Gastroesophageal sphincter (tissue), 4 donors: ENCODE measurements around the gene FOCAD. TPM values are rescaled to one million over a fixed set of nuclear protein-coding genes. Genes with fewer than 3 reads are reported as not detected.

Experiments used
- ATAC-seq: fragments of 150-250 bp; one replicate; pipeline ENCODE4 v1.9.1; 2016; ENCODE audit warnings: mild to moderate bottlenecking, moderate library complexity
- H3K27ac ChIP-seq, 4 donors: fragments of 200-600 bp; sonication (generic) in 3 of 4; 1 replicate in 3 of 4; 2 replicates in 1 of 4; pipeline ENCODE4 v1.5.1; 2016 to 2019
- H3K27me3 ChIP-seq: fragments of 200-600 bp; sonication (generic); one replicate; pipeline ENCODE4 v1.5.1; 2019
- H3K36me3 ChIP-seq, 2 donors: fragments of 200-600 bp; sonication (generic); one replicate each; pipeline ENCODE4 v1.5.1; 2019; ENCODE audit warnings: control low read depth in 1 of 2
- H3K4me1 ChIP-seq, 3 donors: fragments of 200-600 bp; sonication (generic); 1 replicate in 2 of 3; 2 replicates in 1 of 3; pipeline ENCODE4 v1.5.1; 2016 to 2019; ENCODE audit warnings: control low read depth in 2 of 3
- H3K4me3 ChIP-seq, 2 donors: fragments of 200-600 bp; sonication (generic); one replicate each; pipeline ENCODE4 v1.5.1; 2019; ENCODE audit warnings: mild to moderate bottlenecking in 1 of 2, moderate library complexity in 1 of 2
- H3K9me3 ChIP-seq, 3 donors: fragments of 200-600 bp; sonication (generic); one replicate each; pipeline ENCODE4 v1.5.1; 2017 to 2019; ENCODE audit warnings: control low read depth in 2 of 3
- CTCF ChIP-seq, 4 experiments: fragments of 200-600 bp in 2 of 4; fragments of 450-650 bp in 2 of 4; sonication (generic) in 1 of 4; IDR thresholded peaks; one replicate each; pipeline ENCODE4 v1.5.1; 2017 to 2019; ENCODE audit warnings: antibody characterized with exemption in 4 of 4, mild to moderate bottlenecking in 2 of 4, moderate library complexity in 2 of 4
- EP300 ChIP-seq: sonication (generic); formaldehyde crosslinking; IDR thresholded peaks from one replicate; pipeline ENCODE4 v1.6.1; 2017; ENCODE audit warnings: antibody characterized with exemption, mild to moderate bottlenecking
- POLR2A ChIP-seq, 2 donors: fragments of 450-650 bp; IDR thresholded peaks; one replicate each; pipeline ENCODE4 v1.6.1; 2017; ENCODE audit warnings: antibody characterized with exemption in 2 of 2, mild to moderate bottlenecking in 2 of 2, moderate library complexity in 1 of 2
- POLR2AphosphoS5 ChIP-seq: sonication (generic); formaldehyde crosslinking; IDR thresholded peaks from one replicate; pipeline ENCODE4 v1.6.1; 2017; ENCODE audit warnings: antibody characterized with exemption
- WGBS, 2 donors: methylation state at CpG; one replicate each; pipeline ENCODE4 v1.1.5; 2018; ENCODE audit warnings: low coverage in 1 of 2; 5-methylcytosine and 5-hydroxymethylcytosine counted together
- total RNA-seq, 4 donors: library from RNA; depleted of rRNA; stranded (reverse); fragments of >200 nt; gene quantifications; one replicate each; pipeline ENCODE4 v1.1.0, GENCODE V29; 2016

The FOCAD gene
- total RNA-seq, 4 donors from 2014 or later, result 23.0 to 35.9 (median 30.4) TPM

GRCh38 chr9:20749496-20750198 is 65.6 kb downstream of the FOCAD start:
- H3K27ac ChIP-seq, result no peak overlapping the region
- H3K27me3 ChIP-seq, result no peaks in the 10 kb centered on the region
- H3K9me3 ChIP-seq, result no peaks in the 10 kb centered on the region
- no peak for TF ChIP-seq EP300
- TF ChIP-seq POLR2A (IDR thresholded peaks at IDR 0.05), result no peak
- TF ChIP-seq POLR2AphosphoS5, result no peak
- no peak for TF ChIP-seq CTCF (IDR thresholded peaks at IDR 0.05)
- WGBS, 2 donors, result 75 to 82% methylated on average over 1 of the region's 1 CpG
- H3K4me1 ChIP-seq, result peaks cover 0 to 12% (median 0%) of the 10 kb centered on the region in 3 donors
- ATAC-seq, result no peak
- no peak overlapping the region for H3K4me3 ChIP-seq
- H3K36me3 ChIP-seq, result no peaks in the 10 kb centered on the region

DNA sequence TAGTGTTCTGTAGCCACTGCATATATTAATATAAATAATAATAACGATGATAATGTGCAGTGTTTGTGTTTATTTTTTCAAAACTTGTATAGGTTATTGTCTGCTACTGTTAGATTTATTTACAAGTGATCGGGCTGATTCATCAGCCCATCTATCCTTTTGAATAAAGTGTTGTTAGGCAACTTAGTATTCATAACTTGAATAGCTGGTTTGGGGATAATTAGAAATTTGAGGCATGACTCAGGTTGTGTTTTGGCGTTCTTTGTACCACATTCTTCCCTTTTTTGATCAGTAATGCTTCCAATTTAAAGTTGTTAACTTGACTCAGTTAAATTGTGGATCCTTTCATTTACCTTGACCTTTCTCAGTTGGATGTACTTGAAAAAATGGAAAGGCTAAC is 69.7 kb downstream of the FOCAD start:
- H3K4me1 ChIP-seq, result peaks cover 0 to 12% (median 0%) of the 10 kb centered on the region in 3 donors
- no peak overlapping the region for H3K4me3 ChIP-seq
- no peaks in the 10 kb centered on the region for H3K27me3 ChIP-seq
- peaks cover 0 to 13% of the 10 kb centered on the region in 2 donors for H3K36me3 ChIP-seq
- TF ChIP-seq EP300 (no peak), CTCF (IDR thresholded peaks at IDR 0.05) (no peak), POLR2AphosphoS5 (no peak), POLR2A (IDR thresholded peaks at IDR 0.05) (no peak)
- no peak for ATAC-seq
- WGBS, 2 donors, result 94 to 100% methylated on average over 2 to 3 of the region's 3 CpGs
- no peaks in the 10 kb centered on the region for H3K9me3 ChIP-seq
- H3K27ac ChIP-seq, result no peak overlapping the region

DNA sequence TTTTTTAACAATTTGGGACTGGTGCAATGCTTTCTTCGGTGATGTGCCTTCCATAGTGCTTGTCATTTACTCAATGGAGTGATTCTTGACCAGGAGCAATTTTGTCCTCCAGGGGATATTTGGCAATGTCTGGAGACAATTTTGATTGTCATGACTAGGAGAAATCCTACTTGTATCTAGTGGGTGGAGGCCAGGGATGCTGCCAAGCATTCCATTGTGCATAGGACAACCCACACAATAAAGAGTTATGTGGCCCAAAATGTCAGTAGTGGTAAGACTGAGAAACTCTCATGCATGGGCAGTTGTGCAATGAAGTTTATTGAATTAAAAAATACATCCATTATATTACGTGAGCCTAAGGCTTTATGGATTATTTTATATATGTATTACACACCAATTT is 70.5 kb downstream of the FOCAD start:
- H3K36me3 ChIP-seq, result peaks cover 0 to 13% of the 10 kb centered on the region in 2 donors
- no peak for ATAC-seq
- H3K9me3 ChIP-seq, result no peaks in the 10 kb centered on the region
- H3K4me1 ChIP-seq, result peaks cover 0 to 12% (median 0%) of the 10 kb centered on the region in 3 donors
- WGBS, 2 donors, result 95 to 100% methylated on average over 1 to 2 of the region's 2 CpGs
- TF ChIP-seq POLR2AphosphoS5 (no peak), POLR2A (IDR thresholded peaks at IDR 0.05) (no peak), EP300 (no peak), CTCF (IDR thresholded peaks at IDR 0.05) (no peak)
- H3K27ac ChIP-seq, result no peak overlapping the region
- no peak overlapping the region for H3K4me3 ChIP-seq
- no peaks in the 10 kb centered on the region for H3K27me3 ChIP-seq

DNA sequence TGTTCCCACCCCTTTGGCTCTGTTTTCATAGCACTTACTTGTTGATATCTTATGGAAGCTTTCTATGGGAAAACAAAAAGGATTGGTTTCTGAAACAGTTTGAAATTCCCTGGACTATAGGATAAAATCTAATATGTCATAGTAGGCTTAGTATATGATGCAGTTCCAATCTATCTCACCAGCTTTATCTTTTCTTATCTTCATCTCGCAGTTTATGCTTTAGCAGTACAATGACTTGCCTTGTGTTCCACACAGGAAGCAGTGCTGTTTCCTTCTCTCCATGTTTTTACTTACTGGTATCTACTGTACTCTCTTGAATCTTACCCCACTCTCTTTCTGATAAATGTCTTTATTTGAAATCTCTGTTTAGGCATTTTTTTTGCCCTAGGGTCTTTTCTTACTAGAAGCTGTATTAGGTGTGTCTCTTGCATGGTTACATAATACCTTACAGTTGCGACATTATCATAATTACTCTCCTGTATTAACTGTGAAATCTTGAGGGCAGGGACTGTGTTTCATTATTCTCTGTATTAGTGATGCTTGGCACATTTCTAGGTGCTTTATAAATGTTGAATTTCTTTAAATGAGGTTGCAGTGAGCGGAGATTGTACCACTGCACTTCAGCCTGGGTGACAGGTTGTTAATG is 76.3 kb downstream of the FOCAD start:
- H3K4me3 ChIP-seq, result no peak overlapping the region
- H3K4me1 ChIP-seq, result no peaks in the 10 kb centered on the region
- H3K36me3 ChIP-seq, result peaks cover 0 to 22% of the 10 kb centered on the region in 2 donors
- TF ChIP-seq POLR2AphosphoS5, result no peak
- no peak for TF ChIP-seq EP300
- TF ChIP-seq POLR2A (IDR thresholded peaks at IDR 0.05), result no peak
- no peak for TF ChIP-seq CTCF (IDR thresholded peaks at IDR 0.05)
- H3K9me3 ChIP-seq, result no peaks in the 10 kb centered on the region
- no peak for ATAC-seq
- H3K27me3 ChIP-seq, result no peaks in the 10 kb centered on the region
- 92 to 93% methylated on average over 2 to 3 of the region's 3 CpGs for WGBS, 2 donors
- H3K27ac ChIP-seq, result no peak overlapping the region

DNA sequence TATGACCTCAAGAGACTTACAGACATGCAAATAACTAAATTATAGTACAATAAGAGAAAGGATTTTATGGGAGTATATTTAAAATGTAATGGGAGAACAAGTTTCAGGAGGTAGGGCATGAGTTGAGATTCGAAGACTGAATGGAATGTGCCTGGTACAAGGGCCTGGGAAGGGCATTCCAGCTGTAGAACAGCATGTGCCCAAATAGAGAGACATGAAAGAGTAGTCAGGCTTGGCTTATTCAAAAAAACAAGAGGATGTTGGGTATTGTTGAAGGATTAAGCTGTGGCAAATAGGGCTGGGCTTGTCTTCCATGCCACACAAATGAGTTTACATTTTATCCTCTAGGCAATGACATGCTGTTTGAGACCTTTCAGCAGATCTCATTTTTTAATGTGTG is 86.9 kb downstream of the FOCAD start:
- 91 to 100% methylated on average over 1 of the region's 1 CpG for WGBS, 2 donors
- no peak for ATAC-seq
- H3K27me3 ChIP-seq, result no peaks in the 10 kb centered on the region

More for the DNA sequence above, 86.9 kb downstream of the FOCAD start:
- H3K27ac ChIP-seq, result no peak overlapping the region
- TF ChIP-seq POLR2A (IDR thresholded peaks at IDR 0.05), result no peak
- no peak for TF ChIP-seq EP300
- TF ChIP-seq CTCF (IDR thresholded peaks at IDR 0.05), result no peak
- TF ChIP-seq POLR2AphosphoS5, result no peak
- no peaks in the 10 kb centered on the region for H3K4me1 ChIP-seq
- no peak overlapping the region for H3K4me3 ChIP-seq
- peaks cover 0 to 43% of the 10 kb centered on the region in 2 donors for H3K36me3 ChIP-seq
- no peaks in the 10 kb centered on the region for H3K9me3 ChIP-seq
